Measurements from ENCODE around the gene KLHL28.

The KLHL28 gene

GRCh38 chr14:44880791-44881190 lies 81.0 kb downstream of the KLHL28 start:
- TF ChIP-seq JUND (IDR thresholded peaks at IDR 0.05; ENCODE audit: low read depth) = no peak
- in situ Hi-C loops (cut with HindIII; ENCODE audit: low pct_unique_long_range_greater_than_20kb, low sequenced_read_pairs) = no loop called here
- peak in 1 of 2 experiments; percentile 22 for DNase-seq (ENCODE audit: low read depth in 1 of 2, low spot score in 1 of 2)
